Neuron (in vitro differentiated cells): ENCODE measurements around the gene RGR.
A peak's percentile ranks its signal among the peaks of the same experiment; 100 is the strongest.
"Not testable (repeated sequence)": the region's sequence is repeated elsewhere in the genome, so short reads cannot be mapped to it uniquely, and the experiment has no call there.

Source experiments
- H2AFZ ChIP-seq: one replicate; pipeline ENCODE4 v1.6.1; 2013; ENCODE audit warnings: low read depth, mild to moderate bottlenecking, inconsistent platforms, low read length, moderate library complexity
- H3K27me3 ChIP-seq: one replicate; pipeline ENCODE4 v1.6.1; 2013; ENCODE audit warnings: low read length; ENCODE audit not compliant: insufficient read depth
- H3K36me3 ChIP-seq: one replicate; pipeline ENCODE4 v1.6.1; 2013; ENCODE audit warnings: low read length; ENCODE audit not compliant: insufficient read depth
- H3K4me1 ChIP-seq: one replicate; pipeline ENCODE4 v1.6.1; 2013; ENCODE audit warnings: low read length; ENCODE audit not compliant: insufficient read depth
- H3K4me3 ChIP-seq: 2 replicates; pipeline ENCODE4 v1.5.1; 2013; ENCODE audit warnings: mild to moderate bottlenecking, low read length, moderate library complexity
- H3K9me3 ChIP-seq: one replicate; pipeline ENCODE4 v1.6.1; 2013; ENCODE audit warnings: low read length

The RGR gene

DNA sequence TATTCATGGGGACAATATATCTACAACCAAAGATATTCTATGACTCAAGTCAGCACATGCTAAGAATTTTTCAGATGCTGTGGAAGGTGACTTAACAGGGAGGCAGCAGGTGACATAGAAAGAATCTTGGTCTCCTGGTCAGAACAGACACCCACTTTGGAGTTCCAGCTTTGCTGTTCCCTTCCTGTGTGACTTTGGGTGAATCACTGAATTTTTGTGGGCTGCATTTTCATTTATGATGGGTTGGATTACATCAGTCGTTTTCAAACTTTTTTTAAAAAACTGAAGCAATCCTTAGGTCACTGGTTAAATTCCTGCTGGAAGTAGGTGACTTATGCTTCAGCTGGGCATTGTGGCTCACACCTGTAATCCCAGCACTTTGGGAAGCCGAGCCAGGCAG is 24.9 kb downstream of the RGR start:
- peaks cover 2% of the 10 kb centered on the region for H3K4me1 ChIP-seq
- no peak overlapping the region for H2AFZ ChIP-seq
- no peaks in the 10 kb centered on the region for H3K36me3 ChIP-seq
- no peaks in the 10 kb centered on the region for H3K9me3 ChIP-seq
- H3K27me3 ChIP-seq: peaks cover 10% of the 10 kb centered on the region
- no peak overlapping the region for H3K4me3 ChIP-seq

DNA sequence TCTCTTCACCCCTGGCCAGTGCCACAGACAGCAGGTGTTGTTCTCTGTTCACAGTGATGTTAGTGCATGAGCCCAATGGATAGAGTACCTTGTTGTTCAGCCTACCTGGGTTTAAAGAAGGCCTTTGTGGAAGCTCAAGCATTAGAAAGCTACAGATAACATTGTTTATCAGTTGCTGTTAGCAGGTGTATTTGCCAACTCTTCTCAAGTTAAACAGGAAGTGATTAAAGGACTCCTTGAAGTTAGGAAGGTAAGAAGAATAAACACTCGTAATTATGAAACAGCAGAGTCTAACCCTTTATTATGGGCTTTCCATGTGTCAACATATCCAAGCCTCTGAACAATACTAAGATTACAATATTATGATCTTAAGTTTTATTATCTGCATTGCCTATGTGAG is 25.9 kb downstream of the RGR start:
- Histone ChIP-seq H3K36me3 (no peaks in the 10 kb centered on the region), H3K9me3 (no peaks in the 10 kb centered on the region), H3K4me1 (no peaks in the 10 kb centered on the region), H3K27me3 (peaks cover 10% of the 10 kb centered on the region), H3K4me3 (no peak overlapping the region), H2AFZ (no peak overlapping the region)

DNA sequence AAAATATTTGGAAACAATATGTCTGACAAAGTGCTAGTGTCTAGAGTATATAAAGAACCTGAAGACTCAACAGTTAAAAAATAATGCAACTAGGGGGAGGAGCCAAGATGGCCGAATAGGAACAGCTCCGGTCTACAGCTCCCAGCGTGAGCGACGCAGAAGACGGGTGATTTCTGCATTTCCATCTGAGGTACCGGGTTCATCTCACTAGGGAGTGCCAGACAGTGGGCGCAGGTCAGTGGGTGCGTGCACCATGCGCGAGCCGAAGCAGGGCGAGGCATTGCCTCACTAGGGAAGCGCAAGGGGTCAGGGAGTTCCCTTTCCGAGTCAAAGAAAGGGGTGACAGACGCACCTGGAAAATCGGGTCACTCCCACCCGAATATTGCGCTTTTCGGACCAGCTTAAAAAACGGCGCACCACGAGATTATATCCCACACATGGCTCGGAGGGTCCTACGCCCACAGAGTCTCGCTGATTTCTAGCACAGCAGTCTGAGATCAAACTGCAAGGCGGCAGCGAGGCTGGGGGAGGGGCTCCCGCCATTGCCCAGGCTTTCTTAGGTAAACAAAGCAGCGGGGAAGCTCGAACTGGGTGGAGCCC is 35.1 kb downstream of the RGR start:
- H3K4me3 ChIP-seq: peak overlapping the region; percentile 40
- not testable (repeated sequence) for H3K36me3 ChIP-seq

DNA sequence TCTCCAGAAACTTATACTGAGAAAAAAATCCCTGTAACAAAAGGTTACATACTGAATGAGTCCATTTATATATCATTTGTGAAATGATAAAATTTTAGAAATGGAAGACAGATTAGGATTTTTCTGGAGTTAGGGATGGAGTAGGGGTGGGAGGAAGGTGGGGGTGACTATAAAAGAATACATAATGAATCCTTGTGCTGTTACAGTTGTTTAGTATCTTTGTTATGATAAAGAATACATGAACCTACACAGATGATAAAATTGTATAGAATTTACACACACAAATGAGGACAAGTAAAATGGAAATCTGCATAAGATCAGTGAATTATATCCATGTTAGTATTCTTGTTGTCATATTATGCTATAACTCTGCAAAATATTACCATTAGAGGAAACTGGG is 41.8 kb downstream of the RGR start:
- Histone ChIP-seq H3K36me3 (no peaks in the 10 kb centered on the region), H3K4me3 (no peak overlapping the region), H2AFZ (no peak overlapping the region), H3K27me3 (peaks cover 5% of the 10 kb centered on the region), H3K4me1 (no peaks in the 10 kb centered on the region), H3K9me3 (no peaks in the 10 kb centered on the region)

More for the DNA sequence above, 35.1 kb downstream of the RGR start:
- not testable (repeated sequence) for H3K4me1 ChIP-seq, H3K27me3 ChIP-seq, H3K9me3 ChIP-seq
- H2AFZ ChIP-seq: peak overlapping the region; percentile 46

DNA sequence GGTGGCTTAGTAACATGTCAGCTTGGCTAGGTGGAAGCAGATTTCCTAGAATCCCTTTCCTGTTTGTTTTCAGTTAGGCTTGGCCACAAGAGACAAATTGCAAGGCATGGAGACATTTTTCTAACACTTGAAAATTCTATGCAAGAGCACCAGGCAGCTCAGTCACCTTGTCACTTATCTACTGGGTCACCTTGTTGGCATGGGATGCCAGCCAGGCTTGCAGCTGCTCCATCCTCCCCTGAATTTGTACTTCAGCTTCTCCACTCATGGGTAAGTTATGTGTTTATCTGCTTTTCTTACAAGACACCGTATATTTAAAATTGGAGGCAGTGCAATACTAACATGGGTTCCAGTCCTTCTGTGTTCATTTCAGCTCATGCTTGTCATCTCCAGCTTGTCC is 43.3 kb downstream of the RGR start:
- H3K27me3 ChIP-seq: peaks cover 5% of the 10 kb centered on the region
- H3K4me1 ChIP-seq: no peaks in the 10 kb centered on the region
- H3K9me3 ChIP-seq: no peaks in the 10 kb centered on the region
- H2AFZ ChIP-seq: no peak overlapping the region
- no peak overlapping the region for H3K4me3 ChIP-seq
- no peaks in the 10 kb centered on the region for H3K36me3 ChIP-seq

DNA sequence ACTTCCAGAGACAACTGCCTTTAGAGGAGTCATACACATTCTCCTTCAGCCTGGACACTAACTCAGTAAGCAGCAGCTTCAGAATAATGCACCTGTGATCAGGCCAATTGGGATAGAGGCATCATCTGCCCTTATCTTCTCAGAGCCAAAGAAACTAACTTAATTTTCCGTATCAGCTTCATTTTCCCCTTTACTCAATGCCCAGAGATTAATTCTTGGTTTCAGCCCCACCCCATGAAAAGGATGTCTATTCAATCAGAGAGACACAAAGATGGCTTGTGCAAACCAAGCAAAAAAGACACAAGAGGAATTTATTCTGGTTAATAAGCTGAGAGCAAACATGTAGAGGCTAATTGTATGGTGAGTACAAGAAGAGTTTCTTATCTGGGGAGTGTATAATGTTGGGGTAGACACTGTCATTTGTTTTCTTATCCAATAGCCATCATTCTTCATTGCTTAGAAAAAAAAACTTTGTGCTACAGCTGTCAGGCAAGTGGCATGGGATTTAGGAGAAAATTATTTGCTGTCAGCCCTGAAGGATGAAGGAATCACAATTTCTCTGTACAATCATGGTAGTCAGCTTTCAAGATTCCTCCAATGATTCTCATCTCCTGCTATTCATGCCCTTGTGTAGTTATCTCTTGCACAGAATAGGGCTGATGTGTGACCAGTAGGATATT is 44.8 kb downstream of the RGR start:
- Histone ChIP-seq H2AFZ (no peak overlapping the region), H3K9me3 (no peaks in the 10 kb centered on the region), H3K36me3 (no peaks in the 10 kb centered on the region), H3K4me1 (no peaks in the 10 kb centered on the region), H3K4me3 (no peak overlapping the region), H3K27me3 (peaks cover 5% of the 10 kb centered on the region)

DNA sequence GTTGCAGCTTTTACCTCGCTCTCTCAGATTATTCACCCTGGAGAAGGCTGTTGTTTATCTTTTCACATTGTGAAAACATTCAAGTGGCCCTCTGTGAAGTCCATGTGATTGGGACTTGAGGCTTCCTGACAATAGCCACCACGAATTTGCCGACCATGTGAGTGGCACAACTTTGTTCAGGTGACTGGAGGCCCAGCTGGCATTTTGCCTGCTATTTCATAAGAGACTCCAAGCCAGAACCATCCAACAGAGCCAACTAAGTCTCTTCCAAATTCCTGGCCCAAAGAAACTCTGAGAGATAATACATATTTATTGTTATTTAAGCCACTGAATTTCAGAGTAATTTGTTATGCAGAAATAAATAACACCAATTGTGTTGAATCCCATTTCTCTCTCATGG is 45.4 kb downstream of the RGR start:
- Histone ChIP-seq H3K4me3 (no peak overlapping the region), H3K4me1 (no peaks in the 10 kb centered on the region), H3K9me3 (no peaks in the 10 kb centered on the region), H3K36me3 (no peaks in the 10 kb centered on the region), H2AFZ (no peak overlapping the region), H3K27me3 (peaks cover 5% of the 10 kb centered on the region)

DNA sequence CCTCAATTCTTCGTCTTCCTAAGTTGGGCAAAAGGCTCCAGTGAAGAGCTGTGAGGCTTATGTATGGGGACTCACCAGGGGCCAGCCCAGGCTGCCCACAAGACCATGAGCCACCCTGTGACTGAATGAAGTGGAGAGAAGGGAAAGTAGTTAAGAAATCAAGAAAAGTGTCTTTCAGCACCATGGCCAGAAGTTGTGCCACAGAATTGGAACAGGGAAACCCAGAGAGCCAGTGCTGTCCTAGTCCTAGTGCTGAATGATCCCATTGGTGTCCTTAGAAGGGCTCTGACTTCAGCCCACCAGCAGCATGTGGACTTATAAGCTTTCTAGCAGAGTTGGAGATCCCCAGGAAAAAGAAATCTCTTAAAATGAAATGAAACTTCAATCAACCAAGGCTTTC is 46.5 kb downstream of the RGR start:
- Histone ChIP-seq H3K36me3 (no peaks in the 10 kb centered on the region), H3K27me3 (peaks cover 5% of the 10 kb centered on the region), H3K4me3 (no peak overlapping the region), H2AFZ (no peak overlapping the region), H3K4me1 (no peaks in the 10 kb centered on the region), H3K9me3 (no peaks in the 10 kb centered on the region)

DNA sequence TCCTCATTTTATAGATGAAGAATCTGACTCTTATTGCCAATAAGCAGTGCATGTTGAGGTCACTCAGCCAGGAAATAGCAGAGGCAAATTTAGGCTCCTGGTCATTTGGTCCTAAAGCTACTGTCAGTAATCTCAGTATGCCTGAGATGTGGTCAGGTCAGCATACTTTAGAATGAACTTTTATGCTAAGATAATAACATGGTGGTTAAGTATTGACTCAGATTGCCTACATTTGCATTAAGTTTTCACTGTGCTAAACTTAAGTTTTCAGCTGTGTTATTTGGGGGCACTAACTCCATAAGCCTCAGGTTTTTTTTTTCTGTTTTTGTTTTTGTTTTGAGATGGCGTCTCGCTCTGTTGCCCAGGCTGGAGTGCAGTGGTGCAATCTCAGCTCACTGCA is 47.6 kb downstream of the RGR start:
- no peak overlapping the region for H3K4me3 ChIP-seq
- H3K4me1 ChIP-seq: no peaks in the 10 kb centered on the region
- peaks cover 5% of the 10 kb centered on the region for H3K27me3 ChIP-seq
- no peaks in the 10 kb centered on the region for H3K9me3 ChIP-seq
- H2AFZ ChIP-seq: no peak overlapping the region
- H3K36me3 ChIP-seq: no peaks in the 10 kb centered on the region

DNA sequence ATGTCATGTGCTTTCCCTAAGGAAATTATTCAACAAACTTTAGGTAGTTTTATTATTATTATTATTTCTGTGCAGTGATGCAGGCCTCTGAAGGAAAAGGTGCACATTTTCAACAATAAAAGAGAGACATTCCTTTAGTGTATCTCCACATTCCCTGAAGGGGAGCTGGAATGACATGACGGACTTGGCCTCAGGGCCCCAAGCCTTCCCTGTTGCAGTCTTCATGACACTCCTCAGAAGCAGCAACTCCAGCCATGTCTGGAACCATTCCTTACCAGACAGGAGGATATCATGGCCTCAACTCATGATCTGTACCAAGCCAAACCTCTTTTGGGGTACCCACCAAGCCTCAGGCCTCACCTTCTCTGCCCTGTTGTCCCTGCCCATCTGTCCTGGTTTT is 48.3 kb downstream of the RGR start:
- no peaks in the 10 kb centered on the region for H3K9me3 ChIP-seq
- no peak overlapping the region for H2AFZ ChIP-seq
- H3K36me3 ChIP-seq: no peaks in the 10 kb centered on the region
- H3K27me3 ChIP-seq: peaks cover 5% of the 10 kb centered on the region
- H3K4me1 ChIP-seq: no peaks in the 10 kb centered on the region
- H3K4me3 ChIP-seq: no peak overlapping the region

DNA sequence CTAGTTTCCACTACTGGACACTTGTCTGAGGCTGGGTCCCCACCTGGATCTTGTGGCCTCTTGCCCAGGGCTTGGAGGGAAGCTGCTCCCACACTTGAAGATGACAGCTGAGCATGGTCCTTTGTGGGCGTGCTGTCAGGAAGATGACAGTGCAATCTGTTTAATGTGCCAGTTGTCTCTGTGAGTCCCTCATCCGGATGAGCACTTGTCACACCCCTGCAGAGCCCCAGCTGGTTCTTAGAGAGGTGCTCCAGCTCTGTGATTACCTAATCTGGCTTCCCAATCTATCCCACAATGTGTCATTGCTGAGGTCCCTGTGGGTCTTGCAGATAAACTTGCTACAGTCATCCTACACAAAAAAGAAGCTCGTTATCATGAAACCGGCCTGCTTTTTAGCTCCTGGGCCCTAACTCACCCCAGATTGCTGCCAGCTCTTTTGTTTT is 48.7 kb downstream of the RGR start:
- no peaks in the 10 kb centered on the region for H3K9me3 ChIP-seq
- H2AFZ ChIP-seq: no peak overlapping the region
- H3K4me1 ChIP-seq: no peaks in the 10 kb centered on the region
- H3K36me3 ChIP-seq: no peaks in the 10 kb centered on the region
- H3K27me3 ChIP-seq: peaks cover 3% of the 10 kb centered on the region
- no peak overlapping the region for H3K4me3 ChIP-seq

DNA sequence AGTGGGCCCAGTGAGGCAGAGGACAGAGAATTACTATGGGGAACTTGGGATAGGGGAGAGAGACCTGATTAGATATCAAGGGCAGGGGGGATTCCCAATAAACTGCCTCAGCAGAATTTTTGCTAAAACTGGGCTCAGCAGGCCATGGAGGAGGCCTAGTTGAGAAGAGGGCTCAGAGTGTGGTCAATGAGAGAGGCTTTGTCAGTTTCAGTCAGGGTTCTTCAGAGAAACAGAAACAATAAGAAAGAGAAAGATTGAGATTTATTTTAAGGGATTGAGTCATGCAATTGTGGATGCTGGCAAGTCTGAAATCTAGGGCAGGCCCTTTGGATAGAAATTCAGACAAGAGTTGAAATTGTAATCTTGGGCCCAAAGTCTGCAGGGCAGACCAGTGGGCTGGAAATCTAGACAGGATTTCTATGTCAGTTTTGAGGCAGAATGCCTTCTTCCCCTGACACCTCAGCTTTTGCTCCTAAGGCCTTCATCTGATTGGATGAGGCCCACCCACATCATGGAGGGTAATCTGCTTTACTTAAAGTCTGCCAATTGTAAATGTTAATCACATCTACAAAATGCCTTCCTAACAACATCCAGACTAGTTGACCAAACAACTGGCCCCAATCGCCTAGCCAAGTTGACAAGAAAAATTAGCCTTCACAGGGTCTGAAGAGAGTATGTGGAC is 50.1 kb downstream of the RGR start:
- Histone ChIP-seq H3K36me3 (no peaks in the 10 kb centered on the region), H3K27me3 (no peaks in the 10 kb centered on the region), H2AFZ (no peak overlapping the region), H3K9me3 (no peaks in the 10 kb centered on the region), H3K4me1 (no peaks in the 10 kb centered on the region), H3K4me3 (no peak overlapping the region)

DNA sequence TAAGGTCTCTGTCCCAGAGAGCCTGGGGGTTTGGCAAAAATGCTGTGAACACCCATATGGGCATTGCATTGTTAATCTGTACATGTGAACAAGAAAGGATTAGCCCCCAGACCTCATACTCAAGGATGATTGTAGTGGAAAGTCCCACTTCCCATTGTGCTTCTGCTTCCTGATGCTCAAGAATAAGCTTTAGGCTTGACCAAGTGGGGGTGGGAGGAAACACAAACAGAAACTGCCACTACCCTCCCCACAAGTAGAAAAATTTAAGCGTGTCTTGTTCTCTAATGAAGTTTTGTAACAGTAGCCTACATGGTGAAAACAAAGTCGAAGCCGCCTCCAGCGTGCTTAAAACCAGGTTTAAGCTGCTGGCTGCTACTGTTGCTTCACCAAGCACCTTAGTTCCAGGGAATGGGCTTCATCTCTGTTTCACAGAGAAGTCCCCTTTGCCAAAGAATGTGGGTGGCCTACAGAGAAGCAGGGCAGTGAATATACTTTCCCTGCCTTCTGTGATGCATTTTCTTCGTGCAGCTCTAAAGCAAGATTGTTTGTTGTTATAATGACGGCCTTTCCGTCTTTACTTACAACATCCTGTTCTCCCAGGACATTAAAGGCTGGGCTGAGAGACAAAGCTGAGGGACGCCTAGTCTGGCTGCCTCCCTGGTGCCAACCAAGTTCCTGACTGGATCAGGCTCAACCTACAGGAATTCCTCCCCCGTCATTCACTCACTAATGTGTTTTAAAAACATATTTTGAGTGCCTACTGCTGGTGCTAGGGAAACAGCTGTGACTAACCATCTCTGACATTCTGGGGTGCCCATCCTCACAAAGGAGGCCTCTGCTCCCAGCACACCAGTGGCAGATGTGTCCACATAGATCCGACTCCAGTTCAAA is 51.5 kb downstream of the RGR start:
- no peaks in the 10 kb centered on the region for H3K36me3 ChIP-seq
- no peak overlapping the region for H3K4me3 ChIP-seq
- H3K4me1 ChIP-seq: no peaks in the 10 kb centered on the region
- H2AFZ ChIP-seq: no peak overlapping the region
- H3K9me3 ChIP-seq: no peaks in the 10 kb centered on the region
- H3K27me3 ChIP-seq: no peaks in the 10 kb centered on the region
